GM18867 (cell line): Measurements from ENCODE around the gene PTPN22.
A peak's percentile ranks its signal among the peaks of the same experiment; 100 is the strongest.
"Not testable (repeated sequence)": the region's sequence is repeated elsewhere in the genome, so short reads cannot be mapped to it uniquely, and the experiment has no call there.

Source experiments
- ATAC-seq: cut with Tn5 transposase; IDR thresholded peaks from one replicate; pipeline ENCODE4 v1.9.1; 2021; ENCODE audit warnings: mild to moderate bottlenecking, moderate library complexity; ENCODE audit not compliant: unreplicated experiment

Gene PTPN22

DNA sequence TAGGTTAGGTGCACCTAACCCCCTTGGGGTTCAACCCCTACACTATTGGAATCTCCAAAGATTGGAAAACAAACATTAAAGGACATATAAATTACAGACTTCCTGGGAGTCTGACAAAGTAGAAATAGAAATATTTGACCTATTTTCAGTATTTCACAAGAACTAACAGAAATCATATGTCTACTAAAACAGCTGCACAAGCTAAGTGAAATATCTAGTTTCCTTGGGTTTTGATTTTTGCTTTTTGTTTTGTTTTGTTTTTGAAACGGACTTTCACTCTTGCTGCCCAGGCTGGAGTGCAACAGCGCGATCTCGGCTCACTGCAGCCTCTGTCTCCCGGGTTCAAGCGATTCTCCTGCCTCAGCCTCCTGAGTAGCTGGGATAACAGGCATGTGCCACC lies 18.8 kb downstream of the PTPN22 start:
- ATAC-seq, result not testable (repeated sequence)

DNA sequence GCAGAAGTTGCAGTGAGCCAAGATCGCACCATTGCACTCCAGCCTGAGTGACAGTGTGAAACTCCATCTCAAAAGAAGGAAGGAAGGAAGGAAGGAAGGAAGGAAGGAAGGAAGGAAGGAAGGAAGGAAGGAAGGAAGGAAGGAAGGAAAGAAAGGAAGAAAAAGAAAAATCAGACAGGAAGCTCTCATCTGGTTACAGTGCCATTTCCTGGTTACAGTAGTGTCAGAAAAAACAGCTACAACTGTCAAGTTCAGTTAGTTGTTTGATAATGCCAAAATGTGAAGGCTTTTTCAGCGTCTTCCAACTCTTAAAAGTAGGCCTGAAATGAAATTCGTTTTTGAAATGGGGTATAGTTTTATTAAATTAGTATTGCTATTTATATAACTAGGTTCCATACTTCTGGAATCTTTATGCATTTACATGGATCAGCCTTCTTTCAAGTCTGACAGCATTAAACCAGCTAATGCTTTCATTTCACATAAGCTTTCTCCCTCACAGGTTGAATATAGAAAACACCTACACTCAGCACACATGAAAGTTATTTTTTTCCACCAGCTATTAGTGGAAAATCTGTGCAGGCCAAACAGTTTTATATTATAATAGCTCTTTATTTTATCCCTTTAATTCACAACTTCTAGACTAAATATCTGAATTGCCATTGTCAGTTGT lies 21.2 kb downstream of the PTPN22 start:
- ATAC-seq, result no peak

DNA sequence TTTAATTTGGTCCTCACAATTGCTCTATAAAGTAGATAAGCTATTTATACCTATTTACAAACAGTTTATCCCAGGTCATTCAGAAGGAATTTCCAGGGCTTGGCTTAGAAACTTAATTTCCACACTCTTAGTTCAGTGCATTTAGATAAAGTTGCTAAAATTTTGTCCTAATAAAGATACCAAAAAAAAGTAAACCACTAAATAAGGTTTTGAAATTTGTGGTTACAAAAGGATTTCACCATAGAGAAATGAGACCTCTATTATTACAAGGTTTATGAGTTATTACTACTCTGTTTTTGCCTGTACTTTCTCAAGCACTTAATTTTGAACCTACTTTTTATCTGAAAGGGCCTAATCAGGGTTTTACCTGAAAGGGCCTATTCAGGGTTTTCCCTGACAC lies 22.4 kb downstream of the PTPN22 start:
- ATAC-seq, result no peak

DNA sequence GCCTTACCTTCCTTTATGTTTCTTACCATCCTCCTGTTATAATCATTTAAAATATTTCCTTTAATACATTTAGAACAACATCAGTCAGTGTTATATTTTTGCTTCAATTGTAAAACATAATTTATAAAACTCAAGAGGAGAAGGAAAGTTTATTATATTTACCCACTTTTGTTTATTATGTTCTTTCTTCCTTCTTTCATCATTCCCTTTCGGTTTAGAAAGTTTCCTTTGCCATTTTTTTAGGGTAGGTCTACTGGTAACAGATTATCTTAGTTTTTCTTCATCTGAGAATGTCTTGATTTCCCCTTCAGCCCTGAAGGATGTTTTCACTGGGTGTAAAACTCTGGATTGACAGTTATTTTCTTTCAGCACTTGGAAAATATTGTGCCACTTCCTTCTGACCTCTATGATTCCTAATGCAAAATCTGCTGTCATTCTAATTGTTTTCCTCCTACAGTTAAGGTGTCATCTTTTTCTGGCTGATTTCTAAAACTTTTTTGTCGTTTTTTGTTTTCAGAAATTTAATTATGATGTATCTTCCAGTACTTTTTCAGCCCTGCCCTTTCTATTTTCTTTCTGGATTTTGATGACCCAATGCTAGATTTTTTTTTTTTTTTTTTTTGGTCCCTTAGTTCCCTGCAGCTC lies 25.0 kb downstream of the PTPN22 start:
- no peak for ATAC-seq

DNA sequence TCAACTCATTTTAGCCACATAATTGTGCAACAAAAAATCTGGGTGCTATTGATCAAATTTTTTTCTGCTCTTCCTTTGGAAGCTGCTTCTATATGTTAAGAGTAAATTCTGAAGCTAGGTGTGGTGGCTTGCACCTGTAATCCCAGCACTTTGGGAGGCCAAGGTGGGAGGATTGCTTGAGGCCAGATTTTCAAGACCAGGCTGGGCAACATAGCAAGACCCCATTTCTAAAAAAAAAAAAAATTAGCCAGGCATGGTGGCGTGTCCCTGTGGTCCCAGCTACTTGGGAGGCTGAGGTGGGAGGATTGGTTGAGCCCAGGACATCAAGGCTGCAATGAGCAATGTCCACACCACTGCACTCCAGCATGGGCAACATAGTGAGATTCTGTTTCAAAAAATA lies 35.0 kb downstream of the PTPN22 start:
- ATAC-seq, result no peak

DNA sequence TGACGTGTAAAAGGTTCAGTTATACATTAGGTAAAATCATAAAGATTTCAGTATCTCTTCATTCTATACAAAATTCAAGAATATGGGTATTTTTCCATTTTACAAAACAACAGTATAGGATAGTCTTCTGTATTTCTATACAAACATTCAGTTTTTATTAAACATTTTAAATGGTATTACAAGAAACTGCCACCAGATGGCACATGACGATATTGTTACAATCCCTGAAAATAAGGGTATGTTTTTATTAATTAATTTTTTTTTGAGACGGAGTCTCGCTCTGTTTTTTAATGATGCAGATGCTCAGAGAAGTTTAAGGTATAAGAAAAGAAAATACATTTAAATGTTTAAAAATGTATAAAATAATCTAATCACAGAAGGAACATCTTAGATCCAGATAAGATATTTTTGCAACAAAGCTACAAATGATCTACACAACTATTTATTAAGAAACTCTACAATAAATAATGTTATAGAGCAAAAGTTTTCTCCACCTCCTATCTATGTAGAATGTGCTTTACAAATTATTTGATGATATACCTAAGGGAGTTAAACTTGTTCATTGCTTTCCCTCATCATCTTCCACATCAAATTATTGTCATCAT lies 35.7 kb downstream of the PTPN22 start:
- no peak for ATAC-seq

DNA sequence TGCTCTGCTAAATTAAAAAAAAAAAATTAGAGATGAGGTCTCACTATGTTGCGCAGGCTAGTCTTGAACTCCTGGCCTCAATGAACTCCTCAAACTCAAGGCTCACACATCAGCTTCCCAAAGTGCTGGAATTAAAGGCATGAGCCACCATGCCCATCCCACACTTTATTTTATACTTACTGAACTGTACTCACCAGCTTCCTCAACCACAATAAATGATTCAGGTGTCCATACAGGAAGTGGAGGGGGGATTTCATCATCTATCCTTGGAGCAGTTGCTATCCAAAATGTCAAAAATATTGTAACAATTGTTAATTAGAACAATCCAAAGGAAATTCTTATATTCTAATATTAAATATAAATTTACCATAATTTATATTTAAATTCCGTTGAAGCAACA lies 36.8 kb downstream of the PTPN22 start:
- no peak for ATAC-seq

DNA sequence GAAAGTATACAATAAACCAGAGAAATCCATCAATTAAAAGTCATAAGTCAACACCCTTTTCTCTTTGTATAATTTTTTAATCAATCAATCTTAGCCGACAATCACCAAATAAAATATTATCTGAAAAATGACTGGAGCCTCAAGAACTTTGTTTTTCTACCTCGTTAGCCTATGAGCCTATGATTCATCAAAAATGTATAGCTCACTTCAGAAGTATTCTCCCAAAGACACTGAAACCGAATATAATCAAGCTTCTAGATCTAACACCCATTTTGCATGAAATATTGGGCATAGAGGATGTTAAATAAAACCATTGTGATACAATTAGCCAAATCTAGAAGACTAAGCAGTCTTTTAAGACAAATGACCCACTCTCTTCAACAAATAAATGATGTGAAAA lies 41.5 kb downstream of the PTPN22 start:
- ATAC-seq, result no peak

DNA sequence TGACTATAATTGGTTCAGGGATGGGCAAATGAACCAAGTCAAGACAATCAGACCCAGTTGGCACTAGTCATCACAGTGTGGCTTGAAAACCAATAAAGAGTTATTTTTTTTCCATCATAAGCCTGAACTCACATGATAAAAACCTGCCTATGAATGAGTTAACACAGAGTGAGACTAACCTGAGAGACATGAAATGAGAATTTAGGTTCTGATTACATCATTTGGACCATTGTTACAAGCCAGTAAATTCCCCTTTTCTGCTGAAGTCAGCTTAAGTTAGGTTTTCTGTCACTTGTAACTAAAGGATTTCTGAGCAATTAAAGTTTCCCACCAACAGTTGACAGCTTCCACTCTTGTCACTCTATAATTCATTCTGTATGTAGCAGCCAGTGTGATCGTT lies 49.6 kb downstream of the PTPN22 start:
- ATAC-seq, result no peak

DNA sequence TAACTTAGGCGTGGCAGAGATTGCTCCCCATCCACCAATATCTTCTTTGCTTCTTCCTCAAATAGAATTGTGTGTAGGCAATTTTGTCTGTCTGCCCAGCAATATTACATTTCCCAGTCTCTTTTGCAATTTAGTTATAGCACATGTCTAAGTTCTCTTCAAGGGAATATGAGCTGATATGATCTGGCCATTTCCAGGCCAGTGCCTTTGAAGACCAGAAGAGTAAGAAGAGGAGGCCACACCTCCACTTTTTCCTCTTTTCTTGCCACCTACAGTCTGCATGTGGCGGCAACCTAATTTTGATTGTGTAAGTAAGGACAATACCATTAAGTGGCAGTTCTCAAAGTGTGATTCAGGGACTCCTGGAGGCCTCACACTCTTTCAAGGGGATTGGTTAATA lies 52.9 kb downstream of the PTPN22 start:
- no peak for ATAC-seq

DNA sequence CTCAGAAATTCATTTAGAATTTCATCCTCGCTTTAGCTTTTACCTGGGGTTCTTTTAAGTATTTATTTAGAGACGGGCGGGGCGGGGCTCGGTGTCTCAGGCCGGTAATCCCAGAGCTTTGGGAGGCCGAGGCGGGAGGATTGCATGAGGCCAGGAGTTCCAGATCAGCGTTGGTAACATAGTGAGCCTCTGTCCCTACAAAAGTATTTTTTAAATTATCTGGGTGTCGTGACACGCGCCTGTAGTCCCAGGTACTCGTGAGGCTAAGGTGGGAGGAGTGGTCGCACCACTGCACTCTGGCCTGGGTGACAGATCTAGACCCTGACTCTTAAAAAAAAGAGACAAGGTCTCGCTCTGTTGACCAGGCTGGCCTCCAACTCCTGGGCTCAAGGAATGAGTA lies 58.3 kb downstream of the PTPN22 start:
- ATAC-seq, result no peak

DNA sequence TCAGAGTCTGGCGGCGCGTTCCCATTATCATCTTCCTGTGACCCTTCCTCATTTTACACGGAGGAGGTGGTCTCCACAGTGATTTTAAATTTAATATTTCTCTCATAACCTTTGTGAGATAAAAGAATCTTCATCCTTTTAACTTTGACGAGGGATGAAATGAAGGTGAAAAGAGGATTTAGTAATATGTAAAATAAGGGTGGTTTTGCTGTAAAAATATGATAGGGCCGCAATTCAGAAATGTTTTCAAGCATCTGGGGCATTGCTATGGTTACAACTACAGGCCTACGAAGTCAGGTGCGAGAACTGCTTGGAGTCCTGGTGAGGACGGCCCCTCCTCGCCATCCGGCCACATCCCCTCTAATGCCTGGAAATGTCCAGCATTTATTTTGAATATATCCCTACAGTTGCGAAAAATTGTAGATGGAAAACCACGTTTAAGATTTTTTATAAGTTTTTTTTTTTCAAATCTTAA lies 58.8 kb downstream of the PTPN22 start:
- no peak for ATAC-seq

DNA sequence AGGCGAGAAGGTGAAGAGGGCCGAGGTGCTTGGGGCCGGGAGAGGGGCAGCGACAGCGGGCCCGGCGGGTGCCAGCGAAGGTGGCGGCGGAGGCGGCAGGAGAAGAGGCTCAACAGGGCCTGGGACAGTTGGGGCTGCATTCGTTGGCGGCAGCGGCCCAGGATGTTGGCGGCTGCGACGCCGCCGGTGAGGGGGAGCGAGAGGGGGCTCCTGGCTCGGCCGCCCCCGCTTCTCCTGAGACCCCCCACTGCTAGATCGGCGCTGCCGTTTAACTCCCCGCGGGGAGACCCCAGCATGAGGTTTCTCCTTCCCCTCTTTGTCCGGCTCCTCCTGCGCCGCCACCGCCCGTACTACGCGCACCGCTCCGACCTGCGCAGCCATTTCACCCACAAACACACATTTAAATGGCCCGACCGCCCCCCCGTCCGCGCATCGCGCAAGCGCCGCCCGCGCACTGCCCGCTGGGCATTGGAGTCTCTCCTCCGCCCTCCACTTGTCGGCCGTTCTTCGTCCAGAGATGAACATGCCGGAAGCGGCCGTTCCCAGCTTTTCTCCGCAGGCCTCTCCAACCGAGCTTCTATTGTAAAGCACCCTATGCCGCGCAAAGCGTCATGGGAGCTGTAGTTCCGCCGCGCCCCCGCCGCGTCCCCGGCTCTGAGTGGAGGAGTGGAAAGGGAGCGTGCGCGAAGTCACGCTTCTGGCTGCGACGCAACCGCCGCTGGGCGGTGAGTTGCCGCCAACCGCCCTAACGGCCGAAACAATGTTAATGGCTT lies 59.4 kb downstream of the PTPN22 start, which contains the start of gene RSBN1:
TSS of gene RSBN1 (minus strand) at position 589 of the 773 bp plus-strand sequence. CDS start at position 525, 64 bp downstream.
- peak; percentile 89 for ATAC-seq

DNA sequence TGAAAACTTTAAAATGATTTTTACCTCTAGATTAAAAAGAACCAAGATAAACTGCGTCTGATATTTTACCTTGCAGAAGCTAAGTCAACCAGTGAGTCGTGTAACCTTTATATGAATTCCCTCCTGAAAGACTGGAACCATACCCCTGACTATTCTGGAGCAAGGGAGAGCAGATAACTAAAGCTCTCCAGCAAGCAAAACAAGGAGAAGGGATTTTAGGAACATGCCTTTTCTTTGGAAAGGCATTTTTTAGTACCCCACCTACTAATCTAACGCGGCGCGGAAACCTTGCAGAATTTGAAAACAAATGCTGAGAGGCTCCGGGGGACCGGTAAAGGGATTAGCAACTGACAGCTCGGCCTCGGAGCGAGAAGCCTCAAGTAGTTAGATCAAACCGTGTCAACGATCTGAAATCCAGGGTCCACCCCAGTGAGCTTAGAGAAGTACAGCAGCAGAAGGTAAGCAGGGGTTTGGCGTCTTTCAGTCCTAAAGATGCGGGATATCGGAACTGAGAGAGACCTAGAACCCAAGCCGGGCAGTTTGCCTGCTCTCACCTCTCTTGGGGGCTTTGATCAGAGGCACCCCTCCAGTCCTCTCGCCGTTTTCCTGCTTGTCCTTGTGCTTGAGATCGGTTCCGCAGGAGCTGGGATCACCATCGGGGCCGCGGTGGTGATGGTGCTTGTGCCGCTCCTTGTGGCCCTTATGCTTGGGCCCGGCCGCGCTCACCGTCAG lies 60.2 kb downstream of the PTPN22 start:
- ATAC-seq, result peak; percentile 3

DNA sequence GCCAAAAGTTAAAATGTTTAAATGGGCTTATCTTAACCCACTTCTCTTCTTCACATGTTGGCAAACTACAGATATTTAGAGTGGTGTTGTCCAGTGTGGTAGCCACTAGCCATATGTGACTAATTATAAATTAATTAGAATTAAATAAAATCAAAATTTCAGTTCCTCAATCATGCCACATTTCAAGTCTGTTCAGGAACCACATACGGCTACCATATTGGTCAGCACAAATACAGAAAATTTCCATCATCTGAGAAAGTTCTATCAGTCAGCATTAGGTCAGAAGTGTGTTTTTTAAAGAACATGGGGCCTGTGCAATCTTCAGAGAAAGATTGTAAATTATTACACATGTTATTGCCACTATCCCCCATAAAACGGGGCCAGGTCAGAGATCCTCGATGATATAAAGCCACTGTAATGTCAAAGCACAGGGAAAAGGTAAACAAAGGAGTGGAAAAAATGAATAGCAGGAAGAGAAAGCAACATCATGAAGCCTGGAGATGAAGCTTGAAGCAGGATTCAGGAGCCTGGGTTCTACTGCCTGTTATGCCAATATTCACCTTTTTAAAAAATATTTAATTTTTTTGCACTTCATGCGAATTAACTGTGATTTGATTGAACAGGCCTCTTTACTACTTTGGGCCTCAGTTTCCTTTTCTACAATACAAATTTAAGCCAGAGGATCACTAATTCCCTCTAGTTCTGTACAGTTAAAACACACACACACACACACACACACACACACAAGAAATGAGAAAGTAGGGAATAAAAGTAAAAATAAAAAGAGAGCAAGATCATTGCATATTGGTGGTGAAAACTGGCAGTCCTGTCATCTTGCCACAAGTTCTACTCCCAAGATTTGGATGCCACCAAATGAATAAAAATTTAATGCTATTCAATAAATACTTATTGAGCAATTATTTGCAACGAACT lies 61.6 kb downstream of the PTPN22 start:
- no peak for ATAC-seq

DNA sequence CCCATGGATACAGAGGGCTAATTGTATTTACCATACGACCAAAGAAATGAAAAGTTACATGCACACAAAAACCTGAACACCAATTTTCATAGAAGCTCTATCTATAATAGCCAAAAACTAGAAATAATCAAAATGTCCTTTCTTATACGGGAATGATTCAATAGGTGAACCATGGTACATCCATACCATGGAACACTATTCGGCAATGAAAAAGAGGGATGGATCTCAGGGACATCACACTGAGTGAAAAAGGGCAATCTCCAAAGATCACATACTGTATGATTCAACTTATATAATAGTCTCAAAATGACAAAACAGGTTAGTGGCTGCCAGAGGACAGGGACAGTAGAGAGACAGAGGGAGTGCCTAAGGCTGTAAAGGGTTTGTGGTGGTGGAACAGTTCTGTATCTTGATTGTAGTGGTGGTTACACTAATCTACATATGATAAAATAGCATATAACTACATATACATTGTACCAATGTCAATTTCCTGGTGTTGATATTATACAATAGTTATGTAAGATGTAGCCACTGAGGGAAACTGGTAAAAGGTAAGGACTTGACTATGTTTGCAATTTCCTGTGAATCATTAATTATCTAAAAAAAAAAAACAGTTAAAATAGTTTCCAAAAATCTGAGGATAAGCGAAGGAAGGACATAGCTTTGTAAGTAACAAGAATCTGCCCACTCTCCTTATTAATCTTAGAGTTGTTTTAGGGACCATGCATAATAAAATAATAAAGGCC lies 62.9 kb downstream of the PTPN22 start:
- no peak for ATAC-seq

DNA sequence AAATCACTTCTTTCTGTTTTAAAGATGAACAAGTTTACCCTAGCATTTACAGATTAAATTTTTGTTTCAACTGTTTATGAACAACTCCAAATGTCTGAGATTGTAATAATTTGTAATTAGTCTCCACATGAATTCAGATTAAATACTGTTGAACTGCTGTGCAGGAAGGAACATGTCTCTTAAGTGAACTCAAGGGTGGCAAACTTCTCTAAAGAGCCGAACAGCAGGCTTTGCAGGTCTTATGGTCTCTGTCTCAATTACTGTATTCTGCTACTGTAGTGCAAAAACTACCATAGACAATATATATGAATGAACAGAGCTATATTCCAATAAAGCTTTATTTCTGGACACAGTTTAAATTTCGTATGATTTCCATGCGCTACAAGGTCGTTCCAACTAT lies 65.9 kb downstream of the PTPN22 start:
- ATAC-seq, result no peak

DNA sequence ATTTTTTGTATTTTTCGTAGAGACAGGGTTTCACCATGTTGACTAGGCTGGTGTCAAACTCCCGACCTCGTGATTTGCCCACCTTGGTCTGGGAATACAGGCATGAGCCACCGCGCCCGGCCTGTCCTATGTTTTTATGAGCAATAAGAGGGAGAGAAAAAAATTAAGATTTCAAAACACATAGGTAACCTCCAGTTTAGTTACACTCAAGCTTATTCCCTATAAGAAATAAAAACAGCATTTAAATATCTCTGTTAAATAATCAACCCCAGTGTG lies 66.3 kb downstream of the PTPN22 start:
- no peak for ATAC-seq
